HT1080 (cell line): ENCODE measurements around the gene DEPP1. TPM values are rescaled to one million over a fixed set of nuclear protein-coding genes. Genes with fewer than 3 reads are reported as not detected.

ENCODE experiments used
- DNase-seq: peaks from one replicate; pipeline ENCODE4 v3.0.0-alpha.2; 2015; ENCODE audit warnings: low read depth
- total RNA-seq: library from RNA; depleted of rRNA; stranded (reverse); fragments of >200 nt; shearing (Covaris generic); gene quantifications from 2 replicates; pipeline ENCODE4 v1.2.3, GENCODE V29; 2014

The DEPP1 gene
- total RNA-seq, 1 experiment from 2014 or later: 1.2 TPM

DNA sequence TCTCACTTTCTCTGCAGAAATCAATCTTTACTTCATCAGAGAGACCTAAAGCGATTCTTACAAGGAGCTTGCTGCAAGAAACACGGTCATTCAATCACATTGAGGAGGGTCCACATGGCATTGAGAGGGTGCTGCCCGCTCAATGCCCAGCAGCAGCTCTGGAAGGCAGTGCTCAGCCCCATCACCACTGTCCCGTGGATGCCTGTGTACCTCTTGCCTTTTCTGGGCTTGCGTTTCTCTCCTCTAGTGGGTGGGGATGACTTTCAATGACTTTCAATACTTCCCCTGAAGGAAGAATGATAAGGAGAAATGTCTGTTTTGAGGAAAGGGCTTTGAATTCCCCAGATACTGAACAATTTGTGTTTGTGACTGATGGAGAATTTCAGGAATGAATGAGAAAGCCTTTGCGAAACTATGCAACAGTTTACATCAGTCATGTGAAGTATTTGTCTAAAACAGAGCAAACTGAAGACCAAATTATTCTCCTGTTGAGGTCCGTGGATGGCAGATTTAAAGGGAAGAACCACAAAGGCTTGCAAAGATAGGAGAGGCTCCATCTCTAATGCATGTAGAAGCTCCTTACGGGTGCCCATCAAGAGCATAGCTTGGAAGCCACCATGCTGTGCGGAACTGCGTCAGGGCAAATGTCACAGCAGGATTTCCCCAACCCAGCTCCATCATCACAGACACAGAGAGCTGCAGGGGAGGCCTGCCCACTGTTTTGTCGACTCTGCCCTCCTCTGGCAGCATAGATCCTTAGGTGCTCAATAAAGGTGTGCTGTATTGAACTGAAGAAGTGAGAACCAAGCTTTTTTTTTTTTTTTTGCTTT is 15.5 kb upstream of the DEPP1 start:
- DNase-seq: no peak

DNA sequence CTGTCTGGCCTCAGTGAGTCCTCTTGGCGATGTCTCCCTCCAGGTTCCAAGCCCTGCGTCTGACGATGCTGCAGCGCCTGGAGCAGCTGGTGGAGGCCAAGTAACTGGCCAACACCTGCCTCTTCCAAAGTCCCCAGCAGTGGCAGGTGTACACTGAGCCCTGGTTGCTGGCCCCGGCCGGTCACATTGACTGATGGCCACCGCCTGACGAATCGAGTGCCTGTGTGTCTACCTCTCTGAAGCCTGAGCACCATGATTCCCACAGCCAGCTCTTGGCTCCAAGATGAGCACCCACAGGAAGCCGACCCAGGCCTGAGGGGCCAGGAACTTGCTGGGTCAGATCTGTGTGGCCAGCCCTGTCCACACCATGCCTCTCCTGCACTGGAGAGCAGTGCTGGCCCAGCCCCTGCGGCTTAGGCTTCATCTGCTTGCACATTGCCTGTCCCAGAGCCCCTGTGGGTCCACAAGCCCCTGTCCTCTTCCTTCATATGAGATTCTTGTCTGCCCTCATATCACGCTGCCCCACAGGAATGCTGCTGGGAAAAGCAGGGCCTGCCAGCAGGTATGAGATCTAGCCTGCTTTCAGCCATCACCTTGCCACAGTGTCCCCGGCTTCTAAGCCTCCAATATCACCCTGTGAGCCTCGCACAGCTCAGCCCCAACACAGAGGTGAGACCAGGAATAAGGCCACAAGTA is 14.8 kb upstream of the DEPP1 start:
- DNase-seq: no peak

DNA sequence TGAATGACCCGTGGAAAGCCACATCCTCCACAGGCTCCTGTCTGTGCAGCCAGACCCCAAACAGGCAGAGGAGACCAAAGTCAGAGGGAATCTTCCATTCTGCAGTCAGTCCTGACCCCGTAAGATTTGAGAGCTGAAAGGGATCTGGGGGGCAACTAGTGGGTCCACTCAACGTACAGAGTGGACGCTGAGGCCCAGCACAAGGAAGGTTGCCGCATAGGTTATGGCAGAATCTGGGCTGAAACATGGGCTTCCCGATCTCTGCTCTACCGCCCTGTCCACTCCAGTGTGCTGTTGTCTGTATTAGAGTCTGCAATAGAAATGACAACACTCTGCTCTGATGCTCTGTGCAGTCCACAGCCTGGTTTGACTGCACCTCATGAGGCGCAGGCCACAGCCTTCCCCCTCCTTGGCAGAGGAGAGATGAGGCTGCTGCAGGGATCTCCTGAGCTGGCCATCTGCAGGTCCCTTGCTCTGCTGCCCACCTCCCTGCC is 14.2 kb upstream of the DEPP1 start:
- no peak for DNase-seq

DNA sequence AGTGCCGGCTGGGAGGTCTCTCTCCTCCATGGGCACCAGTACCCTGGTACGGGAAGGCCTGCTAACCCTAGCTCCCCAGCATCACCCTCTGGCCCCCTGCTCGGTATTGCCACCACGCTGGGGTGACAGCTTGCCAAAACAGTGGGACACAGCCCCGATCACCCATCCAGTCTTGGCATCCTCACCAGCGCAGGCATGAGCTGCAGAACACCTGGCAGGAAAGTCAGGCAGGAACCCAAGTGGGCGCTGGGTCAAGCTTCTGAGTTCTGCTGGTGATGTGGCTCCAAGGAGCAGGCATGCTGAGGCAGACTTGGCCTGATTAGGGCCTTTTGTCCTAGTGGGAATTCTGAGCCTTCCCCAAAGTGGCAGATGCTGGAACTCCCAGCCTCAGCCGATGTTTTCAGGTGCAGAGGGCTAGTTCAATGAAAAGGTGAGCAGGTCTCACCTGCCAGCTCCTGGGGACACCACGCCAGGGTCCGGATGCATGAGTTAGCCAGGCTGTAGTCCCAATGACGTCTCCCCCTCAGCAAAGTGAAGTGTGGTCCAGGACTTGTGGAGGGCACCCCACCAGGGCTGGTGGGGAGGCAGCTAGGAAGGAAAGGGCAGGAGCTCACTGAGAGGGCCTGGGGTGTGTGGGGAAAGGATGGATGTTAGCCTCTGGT is 13.6 kb upstream of the DEPP1 start:
- no peak for DNase-seq

DNA sequence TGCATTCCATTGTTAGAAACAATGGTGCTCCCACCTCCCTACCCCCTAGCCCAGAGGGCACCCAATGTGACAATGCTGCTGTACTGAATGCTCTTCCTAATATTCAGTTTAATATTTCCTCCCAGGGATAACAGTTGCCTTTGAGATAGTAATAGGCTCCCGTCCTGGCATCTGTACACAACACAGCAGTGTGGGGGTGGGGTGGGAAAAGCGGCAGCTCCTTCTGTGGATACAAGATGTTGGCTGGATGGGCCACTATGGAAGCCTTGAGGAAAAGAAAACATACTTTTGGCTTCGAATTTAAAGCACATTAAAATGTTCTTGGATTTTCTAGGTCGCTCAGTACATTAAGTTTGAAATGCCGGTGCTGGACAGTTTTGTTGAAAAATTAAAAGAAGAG is 13.0 kb upstream of the DEPP1 start:
- DNase-seq: no peak

DNA sequence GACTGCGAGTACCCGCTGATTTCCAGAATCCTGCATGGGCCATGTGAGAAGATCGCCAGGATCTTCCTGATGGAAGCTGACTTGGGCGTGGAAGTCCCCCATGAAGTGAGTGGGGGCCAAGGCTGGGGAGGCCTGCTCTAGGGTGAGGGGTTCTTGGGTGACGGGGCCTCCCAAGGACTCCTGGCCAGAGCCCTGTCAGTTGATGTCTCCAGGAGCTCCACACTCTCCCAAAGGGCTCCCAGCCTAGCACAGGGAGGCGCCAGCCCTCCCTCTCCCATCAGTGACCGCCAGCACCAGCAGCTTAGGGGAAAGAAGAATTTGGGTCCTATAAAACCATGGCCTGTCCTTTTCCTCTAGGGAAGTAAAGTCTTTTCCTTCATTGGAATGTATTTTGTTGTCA is 12.4 kb upstream of the DEPP1 start:
- DNase-seq: no peak

DNA sequence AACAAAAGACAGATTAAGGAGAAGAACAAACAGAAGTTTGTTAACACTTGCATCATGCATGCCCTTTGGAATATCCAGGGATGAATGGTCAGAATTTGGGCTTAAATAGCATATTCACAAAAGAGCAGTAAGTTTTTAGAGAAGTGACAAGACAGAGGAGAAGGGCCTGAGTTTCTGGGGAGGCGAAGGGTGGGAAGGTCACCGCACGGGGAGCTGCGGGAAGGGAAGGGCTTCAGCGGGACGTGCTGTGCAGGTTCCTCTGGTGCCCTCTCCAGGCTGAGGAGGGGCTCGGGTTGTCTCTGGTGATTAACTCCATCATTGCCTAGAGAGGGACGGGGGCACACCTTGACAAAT is 11.7 kb upstream of the DEPP1 start:
- DNase-seq: no peak

DNA sequence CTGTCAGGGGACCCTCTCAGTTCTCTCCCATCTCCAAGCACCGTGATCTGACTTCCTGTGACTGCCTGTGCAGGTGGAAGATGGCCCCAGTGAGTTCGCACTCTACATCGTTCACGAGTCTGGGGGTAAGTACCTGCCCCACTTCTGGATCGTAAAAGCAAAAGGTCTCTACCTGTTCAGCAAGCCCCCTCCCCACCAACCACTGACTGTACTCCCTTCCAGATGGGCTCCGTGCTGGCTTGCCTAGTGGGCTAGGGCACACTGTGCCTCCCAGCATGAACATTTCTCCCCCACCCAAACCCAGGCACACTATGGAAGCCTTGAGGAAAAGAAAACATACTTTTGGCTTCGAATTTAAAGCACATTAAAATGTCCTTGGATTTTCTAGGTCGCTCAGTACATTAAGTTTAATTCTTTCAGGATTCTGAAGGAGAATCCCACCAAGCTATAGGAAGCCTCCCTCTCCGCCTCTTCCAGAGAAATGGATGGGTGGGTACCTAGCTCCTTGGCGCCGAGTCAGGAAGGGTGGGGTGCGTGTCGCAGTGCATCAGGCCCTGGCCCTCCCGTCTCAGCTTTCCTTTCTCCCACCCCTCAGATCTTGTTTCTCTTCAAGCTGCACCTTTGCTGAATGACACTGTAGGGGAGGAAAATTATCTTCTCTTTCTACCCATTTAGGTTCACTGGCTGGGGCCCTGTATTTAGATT is 11.1 kb upstream of the DEPP1 start:
- no peak for DNase-seq

DNA sequence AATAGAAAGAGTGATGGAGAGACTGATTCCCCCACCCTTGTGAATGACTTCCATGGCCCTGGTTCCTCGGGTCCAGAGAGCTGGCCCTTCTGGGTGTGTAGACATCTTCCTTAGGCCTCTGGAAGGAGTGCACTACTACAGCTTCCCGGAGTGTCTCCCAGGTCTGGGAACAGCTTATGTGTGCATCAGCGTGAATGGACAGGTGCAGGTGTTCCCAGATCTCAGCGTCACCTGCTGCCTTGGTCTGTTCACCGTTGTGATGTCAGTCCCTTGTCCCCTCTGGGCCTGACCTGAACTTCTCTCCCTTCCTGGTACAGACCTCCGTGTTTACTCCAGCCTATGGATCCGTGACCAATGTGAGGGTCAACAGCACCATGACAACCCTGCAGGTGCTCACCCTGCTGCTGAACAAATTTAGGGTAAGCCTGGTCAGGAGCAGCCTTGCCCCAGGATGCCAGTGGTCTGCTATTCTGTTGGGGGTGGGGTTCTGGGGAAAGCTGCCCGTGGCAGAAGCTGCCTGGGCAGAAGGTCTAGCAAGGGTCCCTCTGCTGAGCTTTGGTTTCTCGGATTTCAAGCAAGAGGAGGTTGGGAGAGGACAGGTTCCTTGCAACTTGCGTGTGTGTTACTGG is 10.5 kb upstream of the DEPP1 start:
- no peak for DNase-seq

DNA sequence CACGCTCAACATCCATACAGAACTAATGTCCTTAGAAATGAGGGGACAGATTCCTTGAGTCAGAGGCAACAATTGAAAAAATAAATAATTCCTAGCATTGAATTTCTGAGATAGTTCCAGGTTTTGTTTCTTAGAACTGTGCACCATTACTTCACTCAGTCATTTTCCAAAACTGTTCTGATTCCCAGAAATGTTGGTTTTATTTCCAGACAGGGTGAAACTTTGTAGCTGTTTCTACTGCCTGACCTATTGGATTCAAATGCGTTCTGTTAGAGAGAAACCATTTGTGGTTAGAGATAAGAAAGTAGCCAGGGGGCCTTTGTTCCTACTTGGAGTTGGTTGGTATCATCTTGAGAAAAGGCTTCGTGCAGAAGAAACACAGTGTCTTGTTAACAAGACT is 8.1 kb upstream of the DEPP1 start:
- DNase-seq: no peak

DNA sequence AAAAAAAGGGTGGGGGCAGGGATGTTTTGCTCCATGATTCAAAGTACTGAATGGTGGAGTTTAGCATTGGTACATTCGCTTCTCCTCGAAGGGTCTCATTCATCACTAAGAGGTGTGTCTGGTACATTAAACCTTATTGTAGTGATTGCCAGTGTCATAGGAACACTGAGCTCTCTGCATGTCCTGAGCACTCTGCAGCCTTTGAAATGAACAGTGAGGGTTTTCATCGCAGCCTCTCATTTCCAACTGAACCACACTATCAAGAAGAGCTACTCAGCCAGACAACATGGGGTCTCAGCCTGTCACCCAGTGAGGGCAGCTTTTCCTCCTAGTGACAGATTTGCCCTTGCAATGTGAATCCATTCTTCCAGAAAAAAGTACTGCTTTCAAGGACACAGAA is 7.6 kb upstream of the DEPP1 start:
- DNase-seq: no peak

DNA sequence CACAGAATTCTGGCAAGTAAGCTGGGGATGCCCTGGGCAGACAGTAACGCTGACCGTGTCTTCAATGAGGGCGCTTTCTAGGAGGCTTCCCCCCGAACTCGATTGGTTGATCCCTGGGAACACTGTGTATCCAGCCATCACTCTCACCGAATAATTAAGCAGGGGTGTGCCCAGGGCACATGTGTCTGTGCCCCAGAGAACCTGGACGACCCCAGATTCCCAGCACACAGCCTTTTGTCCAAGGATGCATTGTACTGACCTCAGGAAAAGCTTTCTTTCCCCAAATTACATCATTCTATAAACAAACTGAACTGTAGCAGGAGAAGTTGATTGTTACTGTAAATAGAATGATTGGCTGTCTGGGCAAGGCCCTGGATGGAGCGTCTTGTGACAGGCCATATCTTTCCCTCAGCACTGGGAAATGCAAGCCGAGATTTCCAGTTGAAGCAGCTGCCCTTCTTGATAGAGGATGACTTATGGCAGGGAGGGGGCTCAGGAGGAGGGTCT is 6.6 kb upstream of the DEPP1 start:
- no peak for DNase-seq

DNA sequence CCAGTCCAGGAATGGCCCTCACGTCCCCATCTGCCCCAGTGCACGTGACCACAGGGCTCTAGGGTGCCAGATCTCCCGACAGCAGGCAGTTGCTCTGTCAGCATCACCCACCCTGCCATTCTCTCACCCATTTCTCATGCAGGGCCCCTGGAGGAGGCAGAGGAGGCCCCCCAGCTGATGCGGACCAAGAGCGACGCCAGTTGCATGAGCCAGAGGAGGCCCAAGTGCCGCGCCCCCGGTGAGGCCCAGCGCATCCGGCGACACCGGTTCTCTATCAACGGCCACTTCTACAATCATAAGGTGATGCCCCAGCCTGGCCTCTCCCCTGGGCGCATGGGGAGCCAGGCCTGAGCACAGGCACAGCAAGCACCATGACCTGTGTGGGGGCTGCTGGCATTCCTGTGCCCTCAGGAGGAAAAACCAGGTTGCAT is 6.1 kb upstream of the DEPP1 start:
- DNase-seq: no peak

DNA sequence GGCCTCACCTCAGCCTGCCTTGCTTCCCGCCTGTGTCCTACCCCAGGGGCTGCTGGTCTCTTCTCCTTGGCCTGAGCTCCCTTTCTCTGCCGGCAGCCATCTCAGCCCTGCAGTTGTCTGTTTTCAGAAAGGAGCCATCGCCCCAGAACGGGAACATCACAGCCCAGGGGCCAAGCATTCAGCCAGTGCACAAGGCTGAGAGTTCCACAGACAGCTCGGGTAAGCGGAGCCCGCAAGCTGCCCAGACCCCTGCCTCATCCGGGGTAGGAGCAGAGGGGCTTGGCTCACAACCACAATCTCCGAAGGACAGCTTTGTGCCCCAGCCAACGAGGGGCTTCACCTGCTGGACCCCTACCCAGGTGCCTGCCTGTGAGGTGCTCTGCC is 5.3 kb upstream of the DEPP1 start:
- DNase-seq: no peak

DNA sequence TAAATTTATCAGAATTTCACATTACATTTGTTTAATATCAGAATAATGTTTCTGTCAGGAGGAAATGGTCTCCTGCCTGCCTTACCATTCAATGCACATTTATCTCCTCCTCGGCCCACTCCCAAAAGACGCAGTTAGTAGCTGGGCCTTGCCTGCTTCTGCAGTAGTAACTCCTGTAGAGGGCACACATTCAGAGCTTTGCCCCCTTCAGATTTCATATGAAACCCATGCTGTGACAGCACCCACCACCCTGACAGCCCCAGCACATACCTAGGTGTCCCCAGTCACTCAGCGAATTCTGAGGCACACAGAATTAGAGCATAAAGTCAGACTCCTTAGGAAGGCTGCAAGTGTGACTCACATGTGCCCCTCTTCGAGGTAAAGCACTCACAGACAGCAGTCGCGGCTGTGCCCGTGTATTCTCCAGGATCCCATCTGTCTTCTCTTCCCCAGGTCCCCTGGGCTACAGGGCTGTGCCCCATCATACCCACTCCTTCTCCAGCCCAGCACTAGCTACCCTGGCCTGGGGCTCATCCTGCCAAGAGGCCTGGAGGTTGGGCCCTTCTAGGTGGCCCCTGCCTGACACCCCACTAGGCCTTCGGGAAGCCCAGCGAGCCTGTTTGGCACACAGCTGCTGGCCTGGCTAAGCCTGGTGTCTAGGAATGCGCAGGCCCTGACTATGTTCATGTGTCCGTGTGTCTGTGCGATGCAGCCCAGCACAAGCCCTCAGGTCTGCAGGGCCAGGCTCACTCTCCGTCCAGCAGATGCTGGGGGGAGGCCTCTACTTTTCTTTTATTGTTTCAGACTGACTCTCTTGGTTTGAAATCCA is 4.7 kb upstream of the DEPP1 start:
- DNase-seq: no peak

DNA sequence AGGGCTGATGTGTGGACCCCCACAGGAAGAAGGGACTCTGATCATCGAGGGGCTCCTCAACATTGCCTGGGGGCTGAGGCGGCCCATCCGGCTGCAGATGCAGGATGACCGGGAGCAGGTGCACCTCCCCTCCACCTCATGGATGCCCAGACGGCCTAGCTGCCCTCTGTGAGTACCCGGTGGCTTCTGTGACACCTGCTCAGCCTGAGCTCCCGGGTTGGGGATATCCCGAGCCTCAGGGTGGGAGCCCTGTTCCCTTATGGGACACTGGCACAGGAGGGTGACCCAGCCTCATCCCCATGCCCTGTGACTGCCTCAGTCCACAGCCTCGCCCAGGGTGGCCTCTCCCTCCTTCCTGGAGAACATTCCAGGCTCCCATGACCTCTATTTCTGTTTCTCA is 3.9 kb upstream of the DEPP1 start:
- no peak for DNase-seq

DNA sequence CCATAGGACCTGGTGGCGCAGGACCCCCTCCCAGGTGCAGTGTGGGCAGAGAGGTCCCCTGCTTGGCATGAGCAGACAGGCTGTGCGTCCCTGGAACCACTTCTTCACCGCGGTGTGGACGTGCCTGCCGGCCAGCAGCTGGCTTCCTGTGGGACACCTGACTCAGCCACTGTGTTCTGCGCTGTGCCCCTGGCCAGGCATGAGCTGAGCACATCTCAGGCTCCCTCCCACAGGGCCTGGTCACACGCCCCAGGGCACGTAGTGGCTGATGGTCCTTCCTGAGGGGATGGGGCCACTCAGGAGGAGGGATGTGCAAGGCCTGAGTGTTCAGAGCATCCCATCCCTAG is 3.5 kb upstream of the DEPP1 start:
- peak; percentile 84 for DNase-seq

DNA sequence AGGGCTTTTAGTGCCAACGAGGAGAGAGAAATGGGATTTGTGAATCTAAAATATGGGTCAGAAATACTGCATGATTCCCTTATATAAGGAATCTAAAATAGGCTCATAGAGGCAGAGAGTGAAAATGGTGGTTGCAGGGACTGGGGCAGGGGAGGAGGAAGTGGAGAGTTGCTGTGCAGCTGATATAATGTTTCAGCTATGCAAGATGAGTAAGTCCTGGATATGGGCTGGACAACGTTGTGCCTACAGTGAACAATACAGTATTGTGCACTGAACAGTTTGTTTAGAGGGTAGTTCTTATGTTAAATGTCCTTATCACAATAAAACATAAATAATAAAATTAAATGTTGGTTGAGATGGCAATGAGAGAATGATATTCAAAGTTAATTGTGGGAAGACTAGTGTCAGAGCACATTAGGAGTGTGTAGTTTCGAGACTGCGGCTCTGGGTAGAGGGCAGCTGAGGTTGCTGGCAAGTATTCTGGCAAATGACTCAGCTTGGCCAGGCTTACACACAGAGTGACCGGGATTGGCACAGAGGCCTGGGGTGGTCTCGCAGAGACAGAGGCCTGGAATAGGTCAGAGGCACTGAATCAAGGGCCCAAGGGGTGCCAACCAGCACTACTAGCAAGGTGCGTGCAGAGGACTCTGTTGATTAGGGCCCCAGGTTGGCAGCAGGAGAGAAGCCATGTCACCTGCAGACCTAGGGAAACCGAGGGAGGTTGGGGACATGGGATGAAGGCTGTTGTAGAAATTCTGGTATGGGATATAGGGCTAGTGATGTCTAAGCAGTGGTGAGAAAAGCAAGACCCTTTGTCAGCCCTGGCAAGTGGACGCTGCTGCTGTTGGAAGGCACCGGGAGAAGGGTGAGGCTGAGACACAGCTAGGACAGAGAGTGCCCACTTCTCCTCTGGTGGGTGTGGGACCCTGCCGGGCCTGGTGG is 2.8 kb upstream of the DEPP1 start:
- DNase-seq: peak; percentile 92
